H1 (cell line): ENCODE data around the gene PDHX. TPM values are rescaled to one million over a fixed set of nuclear protein-coding genes. Genes with fewer than 3 reads are reported as not detected.
A peak's percentile ranks its signal among the peaks of the same experiment; 100 is the strongest.

ENCODE experiments used
- CTCF ChIA-PET: fragments of 300-600 bp; sonication (Branson Sonifier 250); formaldehyde crosslinking; loops from one replicate; lab custom pipeline; 2021; ENCODE audit not compliant: partially characterized antibody; lab: Charles Lee
- POLR2A ChIA-PET: fragments of 300-600 bp; sonication (Branson Sonifier 250); formaldehyde crosslinking; loops from one replicate; lab custom pipeline; 2021; ENCODE audit warnings: inconsistent platforms; ENCODE audit not compliant: partially characterized antibody; lab: Charles Lee
- DNase-seq, 2 experiments: peaks; one replicate each; pipeline versions ENCODE4 v3.0.0 to v3.0.0-alpha.2; 2010 to 2022; ENCODE audit warnings: low spot score in 2 of 2, low read depth in 1 of 2, mixed read lengths in 1 of 2
- FAIRE-seq: peaks from 2 replicates; lab custom pipeline; 2011; peaks lifted over from hg19 to GRCh38; lab: Jason Lieb, UNC
- H2AFZ ChIP-seq: 2 replicates; pipeline ENCODE4 v1.8.1; 2012; ENCODE audit warnings: low read length, inconsistent platforms
- H2AK5ac ChIP-seq: 2 replicates; pipeline ENCODE4 v1.6.1; 2013; ENCODE audit warnings: low read depth, low read length
- H2BK120ac ChIP-seq: replicated peaks from 2 replicates; pipeline ENCODE3; 2013; ENCODE audit warnings: low read depth, low read length, inconsistent platforms
- H2BK12ac ChIP-seq: 2 replicates; pipeline ENCODE4 v1.6.1; 2013; ENCODE audit warnings: low read depth, low read length
- H2BK15ac ChIP-seq: 2 replicates; pipeline ENCODE4 v1.6.1; 2013; ENCODE audit warnings: low read length
- H2BK20ac ChIP-seq: 2 replicates; pipeline ENCODE4 v1.6.1; 2013; ENCODE audit warnings: low read length
- H2BK5ac ChIP-seq: 2 replicates; pipeline ENCODE4 v1.6.1; 2013; ENCODE audit warnings: low read depth, low read length
- H3K14ac ChIP-seq: 2 replicates; pipeline ENCODE4 v1.6.1; 2013; ENCODE audit warnings: inconsistent platforms; ENCODE audit not compliant: insufficient read length
- H3K18ac ChIP-seq: 2 replicates; pipeline ENCODE4 v1.6.1; 2013; ENCODE audit warnings: low read length; ENCODE audit errors: extremely low read depth
- H3K23ac ChIP-seq: 2 replicates; pipeline ENCODE4 v1.6.1; 2013; ENCODE audit warnings: inconsistent platforms; ENCODE audit not compliant: insufficient read length
- H3K23me2 ChIP-seq: 2 replicates; pipeline ENCODE4 v1.6.1; 2013; ENCODE audit warnings: low read depth, low read length
- H3K27ac ChIP-seq: 2 replicates; pipeline ENCODE4 v1.6.1; 2011; ENCODE audit warnings: low read depth, low read length, inconsistent platforms
- H3K27me3 ChIP-seq, 4 experiments: replicated peaks in 1 of 4; 1 replicate in 1 of 4; 2 replicates in 3 of 4; pipeline versions ENCODE4 v1.6.1 to v1.8.1; 2011 to 2013; ENCODE audit warnings: low read length in 3 of 4, mild to moderate bottlenecking in 3 of 4, inconsistent platforms in 2 of 4, mixed read lengths in 2 of 4, moderate library complexity in 1 of 4; ENCODE audit not compliant: control insufficient read depth in 3 of 4, insufficient read depth in 3 of 4; ENCODE audit errors: extremely low read depth in 1 of 4
- H3K36me3 ChIP-seq, 4 experiments: 2 replicates each; pipeline versions ENCODE4 v1.6.1 to v1.8.1; 2011 to 2013; ENCODE audit warnings: mild to moderate bottlenecking in 4 of 4, low read length in 3 of 4, moderate library complexity in 2 of 4, control low read depth in 1 of 4, inconsistent platforms in 1 of 4; ENCODE audit not compliant: insufficient read depth in 4 of 4, control insufficient read depth in 2 of 4
- H3K4ac ChIP-seq: replicated peaks from 2 replicates; pipeline ENCODE3; 2013; ENCODE audit warnings: low read length, low read depth, mixed read lengths, inconsistent platforms; ENCODE audit not compliant: insufficient read length
- H3K4me1 ChIP-seq, 4 experiments: replicated peaks in 1 of 4; 1 replicate in 1 of 4; 2 replicates in 3 of 4; pipeline versions ENCODE4 v1.6.1 to v1.8.1; 2011 to 2013; ENCODE audit warnings: low read length in 3 of 4, inconsistent platforms in 2 of 4, mixed read lengths in 1 of 4; ENCODE audit not compliant: insufficient read depth in 4 of 4, control insufficient read depth in 3 of 4
- H3K4me2 ChIP-seq, 2 experiments: 2 replicates each; pipeline versions ENCODE4 v1.6.1 to v1.8.1; 2011 to 2013; ENCODE audit warnings: low read depth in 2 of 2, low read length in 2 of 2, control low read depth in 1 of 2, inconsistent platforms in 1 of 2, mild to moderate bottlenecking in 1 of 2; ENCODE audit not compliant: insufficient read depth in 1 of 2
- H3K4me3 ChIP-seq, 4 experiments: fragments of 200-600, 300-600 bp in 1 of 4; sonication (generic), shearing (Covaris generic), sonication (Bioruptor Twin) in 1 of 4; 2 replicates each; pipeline versions ENCODE4 v1.5.1 to v1.8.1; 2011 to 2016; ENCODE audit warnings: low read length in 4 of 4, low read depth in 3 of 4, control low read depth in 2 of 4, inconsistent platforms in 2 of 4, mild to moderate bottlenecking in 2 of 4, mixed read lengths in 1 of 4, moderate library complexity in 1 of 4; ENCODE audit not compliant: insufficient read depth in 2 of 4; ENCODE audit errors: extremely low read depth in 1 of 4
- H3K56ac ChIP-seq: replicated peaks from 2 replicates; pipeline ENCODE3; 2013; ENCODE audit warnings: low read depth, mild to moderate bottlenecking, mixed read lengths, low read length, inconsistent platforms; ENCODE audit not compliant: insufficient read length
- H3K79me1 ChIP-seq: 2 replicates; pipeline ENCODE4 v1.6.1; 2013; ENCODE audit warnings: low read depth, low read length, control low read depth
- H3K79me2 ChIP-seq, 2 experiments: 2 replicates each; pipeline versions ENCODE4 v1.6.1 to v1.8.1; 2012 to 2013; ENCODE audit warnings: low read length in 2 of 2, mild to moderate bottlenecking in 2 of 2, inconsistent platforms in 1 of 2; ENCODE audit not compliant: insufficient read depth in 2 of 2, control insufficient read depth in 1 of 2
- H3K9ac ChIP-seq, 4 experiments: replicated peaks in 1 of 4; 1 replicate in 1 of 4; 2 replicates in 3 of 4; pipeline versions ENCODE4 v1.6.1 to v1.8.1; 2011 to 2013; ENCODE audit warnings: low read depth in 3 of 4, low read length in 3 of 4, control low read depth in 2 of 4, mild to moderate bottlenecking in 2 of 4, moderate library complexity in 2 of 4, inconsistent platforms in 1 of 4; ENCODE audit errors: extremely low read depth in 1 of 4
- H3K9me3 ChIP-seq, 2 experiments: 2 replicates each; pipeline versions ENCODE4 v1.6.1 to v1.8.1; 2012 to 2013; ENCODE audit warnings: mild to moderate bottlenecking in 2 of 2, moderate library complexity in 2 of 2, control low read depth in 1 of 2, inconsistent platforms in 1 of 2, low read depth in 1 of 2, low read length in 1 of 2, mixed read lengths in 1 of 2; ENCODE audit not compliant: insufficient read depth in 2 of 2
- H4K20me1 ChIP-seq, 2 experiments: replicated peaks in 1 of 2; 2 replicates each; pipeline versions ENCODE3 to v1.8.1; 2011 to 2013; ENCODE audit warnings: inconsistent platforms in 2 of 2, low read length in 2 of 2, mild to moderate bottlenecking in 1 of 2; ENCODE audit not compliant: insufficient read depth in 2 of 2, control insufficient read depth in 1 of 2
- H4K5ac ChIP-seq: 2 replicates; pipeline ENCODE4 v1.6.1; 2013; ENCODE audit warnings: low read length, low read depth, mixed read lengths, inconsistent platforms; ENCODE audit not compliant: insufficient read length
- H4K8ac ChIP-seq: 2 replicates; pipeline ENCODE4 v1.8.0; 2013; ENCODE audit warnings: mild to moderate bottlenecking, moderate library complexity, low read length, inconsistent platforms; ENCODE audit not compliant: insufficient read depth; ENCODE audit errors: extremely low read depth
- H4K91ac ChIP-seq: replicated peaks from 2 replicates; pipeline ENCODE3; 2013; ENCODE audit warnings: low read length, mixed read lengths, inconsistent platforms; ENCODE audit not compliant: insufficient read length
- BRCA1 ChIP-seq: IDR thresholded peaks from 2 replicates; pipeline ENCODE4 v1.6.1; 2012; ENCODE audit warnings: low read depth, low read length, improper control_type of control experiment
- GABPA ChIP-seq: IDR thresholded peaks from 2 replicates; pipeline ENCODE4 v1.6.1; 2011; ENCODE audit warnings: mild to moderate bottlenecking, low read length, moderate library complexity, borderline replicate concordance; ENCODE audit not compliant: insufficient read depth
- KDM1A ChIP-seq: fragments of 200-600, 300-600 bp; sonication (generic); IDR thresholded peaks from 2 replicates; pipeline ENCODE4 v1.7.1; 2016; ENCODE audit warnings: mild to moderate bottlenecking, low read length, borderline replicate concordance
- POU5F1 ChIP-seq: IDR thresholded peaks from 2 replicates; pipeline ENCODE4 v1.6.1; 2011; ENCODE audit warnings: low read depth, mild to moderate bottlenecking, low read length, moderate library complexity
- RAD21 ChIP-seq, 2 experiments: IDR thresholded peaks in 1 of 2; conservative IDR thresholded peaks in 1 of 2; 2 replicates each; pipeline ENCODE4 v1.6.1; 2011; ENCODE audit warnings: low read depth in 2 of 2, low read length in 2 of 2, improper control_type of control experiment in 1 of 2, inconsistent platforms in 1 of 2, mild to moderate bottlenecking in 1 of 2, moderate library complexity in 1 of 2
- SP1 ChIP-seq: IDR thresholded peaks from 2 replicates; pipeline ENCODE4 v1.6.1; 2011; ENCODE audit warnings: low read depth, low read length
- TEAD4 ChIP-seq: IDR thresholded peaks from 2 replicates; pipeline ENCODE4 v1.6.1; 2012; ENCODE audit warnings: low read depth, low read length, inconsistent platforms, mixed read lengths
- WGBS, 2 experiments: shearing (Covaris generic) in 1 of 2; methylation state at CpG; one replicate each; pipeline versions ENCODE4 v1.1.6 to v1.1.7; 2013 to 2015; ENCODE audit warnings: low lambda C conversion rate in 2 of 2, mixed read lengths in 2 of 2, inconsistent platforms in 1 of 2, low coverage in 1 of 2, missing lambda C conversion rate in 1 of 2; ENCODE audit not compliant: insufficient replicate concordance in 2 of 2, insufficient coverage in 1 of 2, insufficient read length in 1 of 2; ENCODE audit errors: extremely low coverage in 1 of 2, missing lambda C conversion rate in 1 of 2; 5-methylcytosine and 5-hydroxymethylcytosine counted together
- polyA plus RNA-seq, 7 experiments: library from polyadenylated mRNA; depleted of rRNA in 3 of 7; stranded (reverse) in 5 of 7; unstranded in 2 of 7; fragments of >200 nt in 5 of 7; fragments of 200-250 nt in 2 of 7; gene quantifications; 1 replicate in 5 of 7; 2 replicates in 1 of 7; 4 replicates in 1 of 7; pipeline versions ENCODE4 v1.2.1 to v1.2.3, GENCODE V29; 2011 to 2013; ENCODE audit warnings: missing spikeins in 2 of 7, mixed read lengths in 2 of 7
- total RNA-seq: library from RNA; stranded (reverse); fragmentation: NEBNext Ultra II Directional; extraction: Animal tissue kit (Norgen Biotek cat#: 25700); gene quantifications from 2 replicates; pipeline ENCODE4 v1.2.1, GENCODE V29; 2021
- TF ChIP-seq, protein P1 (sequence below): IDR thresholded peaks from 2 replicates; pipeline ENCODE4 v1.6.1; 2012; ENCODE audit warnings: inconsistent platforms
- TF ChIP-seq, protein P2 (sequence below), 3 experiments: IDR thresholded peaks; 1 replicate in 2 of 3; 2 replicates in 1 of 3; pipeline versions ENCODE4 v1.5.1 to v1.6.1; 2011; ENCODE audit warnings: low read length in 3 of 3, mild to moderate bottlenecking in 3 of 3, inconsistent platforms in 2 of 3, low read depth in 1 of 3, moderate library complexity in 1 of 3; ENCODE audit not compliant: insufficient read depth in 1 of 3; ENCODE audit errors: control extremely low read depth in 1 of 3

PDHX gene
- total and polyA plus RNA-seq, 2 of the 8 experiments (the other 6 are each of a cell fraction or from before 2014, with no cell fraction given): 12.4 to 51.9 TPM

DNA sequence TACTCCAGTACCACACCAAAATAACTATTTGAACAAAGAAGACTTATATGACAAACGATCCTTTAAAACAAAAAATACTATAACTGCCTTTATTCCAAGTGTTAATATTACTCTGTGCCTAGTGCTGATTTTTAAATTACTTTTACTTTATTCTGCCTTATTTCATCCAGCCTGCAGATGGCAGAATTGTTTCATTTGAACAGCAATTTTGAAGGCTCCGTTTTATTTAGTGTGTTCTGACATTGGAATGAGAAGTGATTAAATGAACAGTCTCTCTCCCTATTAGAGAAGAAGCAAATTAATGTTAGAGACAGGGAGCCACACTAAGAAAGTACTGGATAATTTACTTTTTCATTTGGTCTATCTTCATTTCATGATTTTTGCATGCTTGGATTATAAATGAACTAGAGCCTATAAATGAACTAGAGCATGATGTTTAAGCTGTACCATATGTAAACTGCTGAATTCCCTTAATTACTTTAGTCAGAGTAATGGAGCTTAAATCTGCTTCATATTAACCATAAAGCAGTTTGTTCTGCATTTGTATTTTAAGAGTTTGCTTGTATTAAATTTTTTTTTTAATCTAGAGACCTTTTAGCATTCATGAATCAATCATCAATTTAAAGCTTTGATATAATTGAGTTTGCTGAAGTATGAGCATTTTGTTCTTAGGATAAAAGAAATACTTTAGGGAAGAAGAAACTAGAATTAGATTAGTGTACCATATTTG is 9.8 kb downstream of the PDHX start:
- Histone ChIP-seq H3K4me3 (no peak overlapping the region), H2BK15ac (no peak overlapping the region), H3K4me1 (peaks cover 0 to 5% (median 1%) of the 10 kb centered on the region in 4 experiments; a peak in 3 of 7 replicates), H3K79me2 (peaks cover 3 to 91% of the 10 kb centered on the region in 2 experiments; a peak in 3 of 4 replicates), H2AK5ac (no peak overlapping the region), H3K79me1 (no peaks in the 10 kb centered on the region; the same call in 1 of the 2 replicates), H4K91ac (no peak overlapping the region), H2BK12ac (no peak overlapping the region), H2AFZ (no peak overlapping the region), H4K8ac (no peak overlapping the region), H4K20me1 (peaks cover 0 to under 1% of the 10 kb centered on the region in 2 experiments), H3K4me2 (no peak overlapping the region), H3K9ac (no peak overlapping the region), H3K4ac (no peak overlapping the region), H2BK5ac (no peak overlapping the region), H3K36me3 (peaks cover 0 to under 1% (median 0%) of the 10 kb centered on the region in 4 experiments; a peak in 1 of 8 replicates), H3K23ac (no peak overlapping the region), H3K18ac (no peak overlapping the region), H2BK20ac (no peak overlapping the region), H3K14ac (no peak overlapping the region), H3K27me3 (no peaks in the 10 kb centered on the region), H4K5ac (no peak overlapping the region), H3K27ac (no peak overlapping the region), H2BK120ac (no peak overlapping the region), H3K9me3 (no peaks in the 10 kb centered on the region), H3K23me2 (no peaks in the 10 kb centered on the region; the same call in 1 of the 2 replicates), H3K56ac (no peak overlapping the region)
- FAIRE-seq (no peak), DNase-seq (no peak)
- 40% methylated on average over 2 of the region's 2 CpGs; no CpG with 5 or more reads in 1 of the 2 experiments for WGBS, 2 experiments
- POLR2A ChIA-PET: interaction anchor here (3.6 kb wide), 1 partner anchor 10 kb away, joined by 23 read pairs; the partner anchor contains the start of genes APIP and PDHX
- CTCF ChIA-PET: interaction anchor here (0.6 to 3.8 kb wide), 35 partner anchors 9 to 514 kb away, joined by 3 to 31 read pairs (median 4); no protein-coding TSS in a partner anchor
- TF ChIP-seq SP1 (no peak), TEAD4 (no peak), POU5F1 (no peak), RAD21 (IDR thresholded peaks at IDR 0.05 in 1 of 2, conservative IDR thresholded peaks at IDR 0.05 in 1 of 2; ENCODE audit: low read depth in 2 of 2, low read length in 2 of 2) (peak; percentile 82 to 85), GABPA (no peak), BRCA1 (no peak), KDM1A (no peak)
- TF ChIP-seq, protein P1, sequence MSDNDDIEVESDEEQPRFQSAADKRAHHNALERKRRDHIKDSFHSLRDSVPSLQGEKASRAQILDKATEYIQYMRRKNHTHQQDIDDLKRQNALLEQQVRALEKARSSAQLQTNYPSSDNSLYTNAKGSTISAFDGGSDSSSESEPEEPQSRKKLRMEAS: no peak
- TF ChIP-seq, protein P2, sequence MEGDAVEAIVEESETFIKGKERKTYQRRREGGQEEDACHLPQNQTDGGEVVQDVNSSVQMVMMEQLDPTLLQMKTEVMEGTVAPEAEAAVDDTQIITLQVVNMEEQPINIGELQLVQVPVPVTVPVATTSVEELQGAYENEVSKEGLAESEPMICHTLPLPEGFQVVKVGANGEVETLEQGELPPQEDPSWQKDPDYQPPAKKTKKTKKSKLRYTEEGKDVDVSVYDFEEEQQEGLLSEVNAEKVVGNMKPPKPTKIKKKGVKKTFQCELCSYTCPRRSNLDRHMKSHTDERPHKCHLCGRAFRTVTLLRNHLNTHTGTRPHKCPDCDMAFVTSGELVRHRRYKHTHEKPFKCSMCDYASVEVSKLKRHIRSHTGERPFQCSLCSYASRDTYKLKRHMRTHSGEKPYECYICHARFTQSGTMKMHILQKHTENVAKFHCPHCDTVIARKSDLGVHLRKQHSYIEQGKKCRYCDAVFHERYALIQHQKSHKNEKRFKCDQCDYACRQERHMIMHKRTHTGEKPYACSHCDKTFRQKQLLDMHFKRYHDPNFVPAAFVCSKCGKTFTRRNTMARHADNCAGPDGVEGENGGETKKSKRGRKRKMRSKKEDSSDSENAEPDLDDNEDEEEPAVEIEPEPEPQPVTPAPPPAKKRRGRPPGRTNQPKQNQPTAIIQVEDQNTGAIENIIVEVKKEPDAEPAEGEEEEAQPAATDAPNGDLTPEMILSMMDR (IDR thresholded peaks at IDR 0.05; ENCODE audit: control extremely low read depth in 1 of 3, insufficient read depth in 1 of 3, low read depth in 1 of 3, low read length in 3 of 3): peak in 2 of 3 experiments; percentile 45 to 50; a peak in 2 of 4 replicates
